Osteocyte (in vitro differentiated cells): ENCODE results near the gene ENTPD7. TPM values are rescaled to one million over a fixed set of nuclear protein-coding genes. Genes with fewer than 3 reads are reported as not detected.
"Not testable (repeated sequence)": the region's sequence is repeated elsewhere in the genome, so short reads cannot be mapped to it uniquely, and the experiment has no call there.

ENCODE experiments used
- DNase-seq: peaks from one replicate; pipeline ENCODE4 v3.0.0; 2021; ENCODE audit warnings: mixed read lengths; ENCODE audit not compliant: unreplicated experiment; ENCODE audit errors: extremely low spot score
- H3K27ac Mint-ChIP-seq: one replicate; pipeline ENCODE4 v1.8.0; 2021; ENCODE audit warnings: mild to moderate bottlenecking, mixed read lengths; ENCODE audit not compliant: unreplicated experiment
- H3K27me3 Mint-ChIP-seq: one replicate; pipeline ENCODE4 v1.8.0; 2021; ENCODE audit warnings: mixed read lengths; ENCODE audit not compliant: unreplicated experiment
- H3K36me3 Mint-ChIP-seq: one replicate; pipeline ENCODE4 v1.8.0; 2021; ENCODE audit warnings: mixed read lengths; ENCODE audit not compliant: unreplicated experiment
- H3K4me1 Mint-ChIP-seq: one replicate; pipeline ENCODE4 v1.8.0; 2021; ENCODE audit warnings: mixed read lengths; ENCODE audit not compliant: unreplicated experiment
- H3K4me3 Mint-ChIP-seq: one replicate; pipeline ENCODE4 v1.8.0; 2021; ENCODE audit warnings: mild to moderate bottlenecking, moderate library complexity, mixed read lengths; ENCODE audit not compliant: unreplicated experiment
- H3K9me3 Mint-ChIP-seq: one replicate; pipeline ENCODE4 v1.8.0; 2021; ENCODE audit warnings: mixed read lengths; ENCODE audit not compliant: unreplicated experiment
- CTCF ChIP-seq: fragments of 200-600 bp; sonication (generic); IDR thresholded peaks from 2 replicates; pipeline ENCODE4 v1.5.0; 2021; ENCODE audit warnings: antibody characterized with exemption, mild to moderate bottlenecking, moderate library complexity
- total RNA-seq: library from RNA; stranded (reverse); gene quantifications from 2 replicates; pipeline ENCODE4 v1.2.1, GENCODE V29; 2021

Gene ENTPD7
- total RNA-seq, 1 donor from 2014 or later = 21.7 TPM

GRCh38 chr10:99742254-99742653 lies 82.9 kb downstream of the ENTPD7 start:
- Mint-ChIP-seq H3K27me3 (no peaks in the 10 kb centered on the region), H3K4me1 (peaks cover 20% of the 10 kb centered on the region), H3K27ac (peak overlapping the region; percentile 25), H3K36me3 (peaks cover 65% of the 10 kb centered on the region), H3K9me3 (peaks cover 21% of the 10 kb centered on the region), H3K4me3 (no peak overlapping the region)
- TF ChIP-seq CTCF = no peak
- DNase-seq = no peak

- TF ChIP-seq CTCF = no peak
- peaks cover 21% of the 10 kb centered on the region for H3K9me3 Mint-ChIP-seq
- no peak overlapping the region for H3K4me3 Mint-ChIP-seq
- peaks cover 20% of the 10 kb centered on the region for H3K4me1 Mint-ChIP-seq
- DNase-seq = no peak
- H3K27me3 Mint-ChIP-seq = no peaks in the 10 kb centered on the region
- peaks cover 62% of the 10 kb centered on the region for H3K36me3 Mint-ChIP-seq
- peak overlapping the region; percentile 48 for H3K27ac Mint-ChIP-seq
Measured at GRCh38 chr10:99742701-99743100, 83.4 kb downstream of the ENTPD7 start.

- DNase-seq = no peak
- H3K27ac Mint-ChIP-seq = no peak overlapping the region
- H3K9me3 Mint-ChIP-seq = peaks cover 21% of the 10 kb centered on the region
- peaks cover 70% of the 10 kb centered on the region for H3K36me3 Mint-ChIP-seq
- H3K4me3 Mint-ChIP-seq = no peak overlapping the region
- H3K4me1 Mint-ChIP-seq = peaks cover 20% of the 10 kb centered on the region
- TF ChIP-seq CTCF = no peak
- no peaks in the 10 kb centered on the region for H3K27me3 Mint-ChIP-seq
Measured at GRCh38 chr10:99743841-99744240, 84.5 kb downstream of the ENTPD7 start.

- not testable (repeated sequence) for H3K4me3 Mint-ChIP-seq, H3K27me3 Mint-ChIP-seq, DNase-seq, H3K27ac Mint-ChIP-seq, H3K9me3 Mint-ChIP-seq
- Mint-ChIP-seq H3K4me1 (peaks cover 20% of the 10 kb centered on the region), H3K36me3 (peaks cover 63% of the 10 kb centered on the region)
Measured at GRCh38 chr10:99746166-99746565, 86.9 kb downstream of the ENTPD7 start.

GRCh38 chr10:99748823-99749451 lies 89.6 kb downstream of the ENTPD7 start:
- no peaks in the 10 kb centered on the region for H3K27me3 Mint-ChIP-seq
- no peaks in the 10 kb centered on the region for H3K9me3 Mint-ChIP-seq
- DNase-seq = no peak
- no peaks in the 10 kb centered on the region for H3K4me1 Mint-ChIP-seq
- H3K4me3 Mint-ChIP-seq = no peak overlapping the region
- no peak overlapping the region for H3K27ac Mint-ChIP-seq
- H3K36me3 Mint-ChIP-seq = peaks cover 43% of the 10 kb centered on the region
- TF ChIP-seq CTCF = no peak
